ENCODE measurements around the gene SPAG9.
A peak's percentile ranks its signal among the peaks of the same experiment; 100 is the strongest.

SPAG9 gene

GRCh38 chr17:51036084-51036483, 84.6 kb downstream of the SPAG9 start:
- DNase-seq = peak; percentile 43

GRCh38 chr17:51035431-51035830, 85.2 kb downstream of the SPAG9 start:
- peak; percentile 37 for DNase-seq

- DNase-seq = no peak
Measured at GRCh38 chr17:51034800-51035199, 85.9 kb downstream of the SPAG9 start.

- no peak for DNase-seq
Measured at GRCh38 chr17:51032850-51033249, 87.8 kb downstream of the SPAG9 start.

GRCh38 chr17:51029568-51030463, 90.9 kb downstream of the SPAG9 start:
- peak; percentile 40 for DNase-seq

GRCh38 chr17:51029142-51029541, 91.5 kb downstream of the SPAG9 start:
- DNase-seq = peak; percentile 34

GRCh38 chr17:51028176-51028863, 92.3 kb downstream of the SPAG9 start:
- DNase-seq = no peak

GRCh38 chr17:51018541-51018940, 102.1 kb downstream of the SPAG9 start:
- no peak for DNase-seq

- no peak for DNase-seq
Measured at GRCh38 chr17:51017270-51017669, 103.4 kb downstream of the SPAG9 start.

GRCh38 chr17:51016099-51016498, 104.6 kb downstream of the SPAG9 start:
- DNase-seq = no peak

- no peak for DNase-seq
Measured at GRCh38 chr17:51015145-51015558, 105.5 kb downstream of the SPAG9 start.

GRCh38 chr17:51014129-51014528, 106.5 kb downstream of the SPAG9 start:
- no peak for DNase-seq

GRCh38 chr17:51013322-51013721, 107.3 kb downstream of the SPAG9 start:
- no peak for DNase-seq

- DNase-seq = no peak
Measured at GRCh38 chr17:51012538-51012937, 108.1 kb downstream of the SPAG9 start.

- no peak for DNase-seq
Measured at GRCh38 chr17:51010173-51010675, 110.4 kb downstream of the SPAG9 start.

- DNase-seq = no peak
Measured at GRCh38 chr17:51006601-51007000, 114.1 kb downstream of the SPAG9 start.

GRCh38 chr17:51005768-51006167, 114.9 kb downstream of the SPAG9 start:
- no peak for DNase-seq

GRCh38 chr17:51004249-51004648, 116.4 kb downstream of the SPAG9 start:
- DNase-seq = no peak

- DNase-seq = peak; percentile 90
Measured at GRCh38 chr17:51000835-51001638, 119.6 kb downstream of the SPAG9 start.

GRCh38 chr17:50995668-50996067, 125.0 kb downstream of the SPAG9 start:
- no peak for DNase-seq

- no peak for DNase-seq
Measured at GRCh38 chr17:50993544-50993943, 127.1 kb downstream of the SPAG9 start.

GRCh38 chr17:50989149-50989548, 131.5 kb downstream of the SPAG9 start:
- DNase-seq = no peak

GRCh38 chr17:50988427-50988826, 132.2 kb downstream of the SPAG9 start:
- no peak for DNase-seq

Measured in hematopoietic multipotent progenitor cell treated with erythropoietin and hydrocortisone succinate and interleukin-3 and kit ligand, for 4 days (in vitro differentiated cells).